Measurements from ENCODE around the gene CSTF2T. TPM values are rescaled to one million over a fixed set of nuclear protein-coding genes. Genes with fewer than 3 reads are reported as not detected.

The CSTF2T gene
- total and polyA plus RNA-seq, 4 donors, result 6.2 to 25.3 (median 16.4) TPM

GRCh38 chr10:51687296-51687695 is 12.1 kb downstream of the CSTF2T start:
- Histone ChIP-seq H3K4me3 (no peak overlapping the region), H3K36me3 (ENCODE audit: control insufficient read depth in 4 of 4, insufficient read depth in 4 of 4, low read length in 4 of 4) (no peaks in the 10 kb centered on the region), H3K27ac (ENCODE audit: low read depth in 1 of 2, low read length in 1 of 2) (no peak overlapping the region), H3K27me3 (ENCODE audit: control insufficient read depth in 3 of 3, insufficient read depth in 3 of 3, low read length in 2 of 3) (no peaks in the 10 kb centered on the region), H3K9me3 (ENCODE audit: control insufficient read depth in 4 of 4, insufficient read depth in 3 of 4, low read length in 3 of 4) (no peaks in the 10 kb centered on the region), H3K9ac (ENCODE audit: insufficient read depth in 1 of 2, low read length in 2 of 2) (no peak overlapping the region), H3K4me1 (ENCODE audit: control insufficient read depth in 5 of 5, insufficient read depth in 5 of 5, low read length in 5 of 5) (peaks cover 0 to 13% (median 5%) of the 10 kb centered on the region in 5 donors)
- 97 to 98% methylated on average over 1 of the region's 1 CpG for WGBS, 2 donors
- no peak for DNase-seq
- no peak for ATAC-seq (ENCODE audit: insufficient read depth, low FRiP score)
- TF ChIP-seq CTCF (IDR thresholded peaks at IDR 0.05; ENCODE audit: control extremely low read depth, extremely low read depth), result no peak

- peaks cover 0 to 13% (median 6%) of the 10 kb centered on the region in 5 donors for H3K4me1 ChIP-seq (ENCODE audit: control insufficient read depth in 5 of 5, insufficient read depth in 5 of 5, low read length in 5 of 5)
- H3K9me3 ChIP-seq (ENCODE audit: control insufficient read depth in 4 of 4, insufficient read depth in 3 of 4, low read length in 3 of 4), result no peaks in the 10 kb centered on the region
- no peak for ATAC-seq (ENCODE audit: insufficient read depth, low FRiP score)
- no peaks in the 10 kb centered on the region for H3K27me3 ChIP-seq (ENCODE audit: control insufficient read depth in 3 of 3, insufficient read depth in 3 of 3, low read length in 2 of 3)
- no peak for TF ChIP-seq CTCF (IDR thresholded peaks at IDR 0.05; ENCODE audit: control extremely low read depth, extremely low read depth)
- WGBS, 2 donors, result 91 to 100% methylated on average over 2 of the region's 2 CpGs
- no peaks in the 10 kb centered on the region for H3K36me3 ChIP-seq (ENCODE audit: control insufficient read depth in 4 of 4, insufficient read depth in 4 of 4, low read length in 4 of 4)
- DNase-seq, result no peak
- no peak overlapping the region for H3K9ac ChIP-seq (ENCODE audit: insufficient read depth in 1 of 2, low read length in 2 of 2)
- H3K27ac ChIP-seq (ENCODE audit: low read depth in 1 of 2, low read length in 1 of 2), result no peak overlapping the region
- H3K4me3 ChIP-seq, result no peak overlapping the region
Measured at GRCh38 chr10:51685768-51686167, 13.6 kb downstream of the CSTF2T start.

GRCh38 chr10:51683031-51683691 is 16.2 kb downstream of the CSTF2T start:
- DNase-seq (peak; percentile 65 to 94 (median 90)), ATAC-seq (ENCODE audit: insufficient read depth, low FRiP score) (peak; percentile 31)
- no peak for TF ChIP-seq CTCF (IDR thresholded peaks at IDR 0.05; ENCODE audit: control extremely low read depth, extremely low read depth)
- Histone ChIP-seq H3K36me3 (ENCODE audit: control insufficient read depth in 4 of 4, insufficient read depth in 4 of 4, low read length in 4 of 4) (no peaks in the 10 kb centered on the region), H3K4me1 (ENCODE audit: control insufficient read depth in 5 of 5, insufficient read depth in 5 of 5, low read length in 5 of 5) (peaks cover 0 to 13% (median 6%) of the 10 kb centered on the region in 5 donors), H3K27ac (ENCODE audit: low read depth in 1 of 2, low read length in 1 of 2) (peak overlapping the region in 1 of 2 donors; percentile 6), H3K27me3 (ENCODE audit: control insufficient read depth in 3 of 3, insufficient read depth in 3 of 3, low read length in 2 of 3) (no peaks in the 10 kb centered on the region), H3K4me3 (no peak overlapping the region), H3K9me3 (ENCODE audit: control insufficient read depth in 4 of 4, insufficient read depth in 3 of 4, low read length in 3 of 4) (no peaks in the 10 kb centered on the region), H3K9ac (ENCODE audit: insufficient read depth in 1 of 2, low read length in 2 of 2) (no peak overlapping the region)
- 68 to 75% methylated on average over 4 of the region's 4 CpGs for WGBS, 2 donors

GRCh38 chr10:51679841-51680240 is 19.6 kb downstream of the CSTF2T start:
- H3K4me3 ChIP-seq, result no peak overlapping the region
- no peak overlapping the region for H3K9ac ChIP-seq (ENCODE audit: insufficient read depth in 1 of 2, low read length in 2 of 2)
- no peak for TF ChIP-seq CTCF (IDR thresholded peaks at IDR 0.05; ENCODE audit: control extremely low read depth, extremely low read depth)
- no peaks in the 10 kb centered on the region for H3K9me3 ChIP-seq (ENCODE audit: control insufficient read depth in 4 of 4, insufficient read depth in 3 of 4, low read length in 3 of 4)
- H3K27ac ChIP-seq (ENCODE audit: low read depth in 1 of 2, low read length in 1 of 2), result no peak overlapping the region
- no peaks in the 10 kb centered on the region for H3K36me3 ChIP-seq (ENCODE audit: control insufficient read depth in 4 of 4, insufficient read depth in 4 of 4, low read length in 4 of 4)
- peaks cover 0 to 13% (median 6%) of the 10 kb centered on the region in 5 donors for H3K4me1 ChIP-seq (ENCODE audit: control insufficient read depth in 5 of 5, insufficient read depth in 5 of 5, low read length in 5 of 5)
- ATAC-seq (ENCODE audit: insufficient read depth, low FRiP score) (no peak), DNase-seq (no peak)
- no peaks in the 10 kb centered on the region for H3K27me3 ChIP-seq (ENCODE audit: control insufficient read depth in 3 of 3, insufficient read depth in 3 of 3, low read length in 2 of 3)
- 77 to 91% methylated on average over 6 of the region's 6 CpGs for WGBS, 2 donors

Data from lung (tissue), 12 donors.